HepG2 (cell line): ENCODE results near the gene GPS2. TPM values are rescaled to one million over a fixed set of nuclear protein-coding genes. Genes with fewer than 3 reads are reported as not detected.

Experiments
- CENPT ChIP-seq: sonication (generic); formaldehyde crosslinking; IDR thresholded peaks from 2 replicates; pipeline ENCODE4 v1.8.0; 2022; ENCODE audit warnings: low read depth, mild to moderate bottlenecking, moderate library complexity, missing genetic modification reagents
- HNRNPK ChIP-seq: fragments of 200-400 bp; formaldehyde crosslinking; IDR thresholded peaks from 2 replicates; pipeline ENCODE4 v1.6.1; 2018; ENCODE audit warnings: low read length, low read depth, moderate library complexity, mild to moderate bottlenecking; ENCODE audit not compliant: poor library complexity, severe bottlenecking
- HOXD1 ChIP-seq: sonication (generic); formaldehyde crosslinking; IDR thresholded peaks from 2 replicates; pipeline ENCODE4 v1.5.0; 2020; ENCODE audit warnings: missing genetic modification reagents
- KAT7 ChIP-seq: IDR thresholded peaks from 2 replicates; pipeline ENCODE4 v1.6.1; 2018; ENCODE audit warnings: borderline replicate concordance, missing compliant biosample characterization
- NFE2 ChIP-seq: sonication (generic); formaldehyde crosslinking; IDR thresholded peaks from 2 replicates; pipeline ENCODE4 v1.4.0; 2020; ENCODE audit warnings: missing genetic modification reagents
- PBX2 ChIP-seq: IDR thresholded peaks from 2 replicates; pipeline ENCODE4 v1.6.1; 2016; ENCODE audit warnings: control low read depth
- RBM22 ChIP-seq: fragments of 200-400 bp; formaldehyde crosslinking; optimal IDR thresholded peaks from 2 replicates; pipeline ENCODE3; 2017; ENCODE audit warnings: mild to moderate bottlenecking, low read length, moderate library complexity
- RERE ChIP-seq: IDR thresholded peaks from 2 replicates; pipeline ENCODE4 v1.6.1; 2016; ENCODE audit warnings: low read depth, missing genetic modification reagents, missing compliant biosample characterization
- TAF1 ChIP-seq: sonication (generic); formaldehyde crosslinking; IDR thresholded peaks from 2 replicates; pipeline ENCODE4 v1.4.0; 2020; ENCODE audit warnings: missing genetic modification reagents
- TSC22D2 ChIP-seq: sonication (generic); formaldehyde crosslinking; IDR thresholded peaks from 2 replicates; pipeline ENCODE4 v1.5.1; 2020; ENCODE audit warnings: missing genetic modification reagents, mild to moderate bottlenecking, borderline replicate concordance
- ZNF138 ChIP-seq: sonication (generic); formaldehyde crosslinking; IDR thresholded peaks from 2 replicates; pipeline ENCODE4 v1.5.0; 2020; ENCODE audit warnings: mild to moderate bottlenecking, low read depth, missing genetic modification reagents
- ZNF225 ChIP-seq: sonication (generic); formaldehyde crosslinking; IDR thresholded peaks from 2 replicates; pipeline ENCODE4 v1.4.0; 2020; ENCODE audit warnings: mild to moderate bottlenecking, missing genetic modification reagents
- ZNF646 ChIP-seq: sonication (generic); formaldehyde crosslinking; IDR thresholded peaks from 2 replicates; pipeline ENCODE4 v1.9.0; 2021; ENCODE audit warnings: mild to moderate bottlenecking, missing genetic modification reagents
- ZNF660 ChIP-seq: sonication (generic); formaldehyde crosslinking; IDR thresholded peaks from 2 replicates; pipeline ENCODE4 v1.5.1; 2020; ENCODE audit warnings: mild to moderate bottlenecking, low read depth, missing genetic modification reagents, borderline replicate concordance
- ZNF670 ChIP-seq: sonication (generic); formaldehyde crosslinking; IDR thresholded peaks from 2 replicates; pipeline ENCODE4 v1.8.0; 2022; ENCODE audit warnings: mild to moderate bottlenecking, missing genetic modification reagents, borderline replicate concordance
- ZNF7 ChIP-seq: IDR thresholded peaks from 2 replicates; pipeline ENCODE4 v1.6.1; 2016; ENCODE audit warnings: missing biosample characterization, missing genetic modification reagents
- polyA plus RNA-seq, 8 experiments: library from polyadenylated mRNA; depleted of rRNA in 3 of 8; stranded (reverse) in 7 of 8; unstranded in 1 of 8; fragments of >200 nt; fragmentation: Illumina TruSeq in 4 of 8; extraction: Trizol in 4 of 8; gene quantifications; 2 replicates each; pipeline versions ENCODE4 v1.2.1 to v1.2.3, GENCODE V29; 2011 to 2016; ENCODE audit warnings: low read depth in 4 of 8, missing spikeins in 1 of 8, mixed read lengths in 1 of 8; ENCODE audit not compliant: insufficient read depth in 1 of 8
- total RNA-seq, 5 experiments: library from RNA; depleted of rRNA; stranded (reverse); fragments of >200 nt; fragmentation: Illumina TruSeq; extraction: Trizol; gene quantifications; 2 replicates each; pipeline ENCODE4 v1.2.3, GENCODE V29; 2016; ENCODE audit warnings: low read depth in 1 of 5

Gene GPS2
- total and polyA plus RNA-seq, 2 of the 13 experiments (the other 11 are each of a cell fraction or from before 2014, with no cell fraction given) = 58.0 to 59.4 TPM

GRCh38 chr17:7306911-7307685, 8.1 kb downstream of the GPS2 start, which contains the start of gene EIF5A (continued):
- TF ChIP-seq PBX2 (CRISPR knock-in tag) = no peak; the same call in 1 of the 2 replicates
- TF ChIP-seq TAF1 (CRISPR knock-in tag) = peak; percentile 78
- no peak for TF ChIP-seq ZNF7
- no peak for TF ChIP-seq HOXD1 (CRISPR knock-in tag)
- no peak for TF ChIP-seq RBM22
- TF ChIP-seq ZNF225 (CRISPR knock-in tag) = no peak
- no peak for TF ChIP-seq KAT7
- no peak for TF ChIP-seq NFE2 (CRISPR knock-in tag)
- no peak for TF ChIP-seq CENPT
- no peak for TF ChIP-seq ZNF646 (CRISPR knock-in tag)
- no peak for TF ChIP-seq TSC22D2 (CRISPR knock-in tag)
- TF ChIP-seq ZNF138 (CRISPR knock-in tag) = no peak
- TF ChIP-seq HNRNPK = peak; percentile 7
- TF ChIP-seq ZNF670 (CRISPR knock-in tag) = no peak
- TF ChIP-seq ZNF660 (CRISPR knock-in tag) = no peak
- TF ChIP-seq RERE (CRISPR knock-in tag) = no peak
